Adrenal gland (tissue), 5 donors: ENCODE measurements around the gene AKT1S1.

Source experiments
- CTCF ChIP-seq, 6 experiments: fragments of 450-650 bp in 4 of 6; fragments of 200-600 bp in 2 of 6; sonication (generic) in 1 of 6; IDR thresholded peaks; 1 replicate in 5 of 6; 2 replicates in 1 of 6; pipeline versions ENCODE4 v1.5.1 to v1.8.0; 2016 to 2021; ENCODE audit warnings: antibody characterized with exemption in 6 of 6, mild to moderate bottlenecking in 2 of 6, moderate library complexity in 1 of 6
- POLR2A ChIP-seq, 2 donors: fragments of 450-650 bp; IDR thresholded peaks; one replicate each; pipeline ENCODE4 v1.6.1; 2017; ENCODE audit warnings: antibody characterized with exemption in 2 of 2, mild to moderate bottlenecking in 2 of 2, moderate library complexity in 1 of 2
- donor health status: DM: no; HTN: no; CAD: no.

GRCh38 chr19:49869009-49869483 is 8.1 kb downstream of the AKT1S1 start:
- TF ChIP-seq POLR2A (IDR thresholded peaks at IDR 0.05) (no peak), CTCF (IDR thresholded peaks at IDR 0.05) (no peak)
